GM10266 (cell line): ENCODE measurements around the gene WIPF1.
A peak's percentile ranks its signal among the peaks of the same experiment; 100 is the strongest.

Experiments used
- DNase-seq: peaks from one replicate; pipeline ENCODE4 v3.0.0; 2012; ENCODE audit errors: extremely low spot score
- TF ChIP-seq, protein P1 (sequence below): IDR thresholded peaks from 2 replicates; pipeline ENCODE4 v1.5.1; 2012; ENCODE audit warnings: mild to moderate bottlenecking, low read depth; ENCODE audit not compliant: control insufficient read depth, insufficient read depth; ENCODE audit errors: missing control alignments

WIPF1 gene

DNA sequence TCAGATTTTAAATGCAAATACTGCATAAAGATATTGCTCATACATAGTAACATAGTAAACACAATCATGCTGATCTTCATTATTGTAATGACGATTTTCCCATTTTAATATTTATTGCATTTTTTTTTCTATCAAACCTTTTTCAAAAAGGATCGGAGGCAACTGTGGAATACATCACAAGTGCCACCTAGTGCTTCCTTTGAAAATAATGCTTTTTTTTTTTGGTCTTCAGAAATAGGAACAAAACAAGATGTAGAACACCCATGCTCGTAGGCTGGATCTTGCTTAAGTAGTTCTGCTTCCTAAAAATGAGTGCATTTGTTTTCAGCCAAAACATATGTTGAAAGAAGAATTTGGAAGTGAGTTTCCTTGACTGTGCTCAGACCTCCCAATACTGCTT lies 75.1 kb downstream of the WIPF1 start:
- DNase-seq, result no peak

DNA sequence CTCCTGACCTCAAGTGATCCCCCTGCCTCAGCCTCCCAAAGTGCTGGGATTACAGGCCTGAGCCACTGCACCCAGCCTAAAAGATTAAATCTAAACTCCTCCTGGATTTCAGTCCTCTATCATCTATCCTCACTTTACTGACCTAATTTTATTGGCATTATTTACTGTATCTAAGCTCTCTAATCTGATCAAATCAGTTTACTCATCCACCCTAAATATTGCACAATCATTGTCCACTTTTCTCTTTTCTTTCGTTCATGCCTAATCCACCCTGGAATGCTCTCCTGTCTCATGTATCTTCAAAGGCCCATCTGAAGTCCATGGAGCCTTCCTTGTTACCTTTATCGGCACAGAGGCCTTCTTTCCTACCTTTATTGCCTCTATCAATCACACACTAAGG lies 79.2 kb downstream of the WIPF1 start:
- TF ChIP-seq, protein P1, sequence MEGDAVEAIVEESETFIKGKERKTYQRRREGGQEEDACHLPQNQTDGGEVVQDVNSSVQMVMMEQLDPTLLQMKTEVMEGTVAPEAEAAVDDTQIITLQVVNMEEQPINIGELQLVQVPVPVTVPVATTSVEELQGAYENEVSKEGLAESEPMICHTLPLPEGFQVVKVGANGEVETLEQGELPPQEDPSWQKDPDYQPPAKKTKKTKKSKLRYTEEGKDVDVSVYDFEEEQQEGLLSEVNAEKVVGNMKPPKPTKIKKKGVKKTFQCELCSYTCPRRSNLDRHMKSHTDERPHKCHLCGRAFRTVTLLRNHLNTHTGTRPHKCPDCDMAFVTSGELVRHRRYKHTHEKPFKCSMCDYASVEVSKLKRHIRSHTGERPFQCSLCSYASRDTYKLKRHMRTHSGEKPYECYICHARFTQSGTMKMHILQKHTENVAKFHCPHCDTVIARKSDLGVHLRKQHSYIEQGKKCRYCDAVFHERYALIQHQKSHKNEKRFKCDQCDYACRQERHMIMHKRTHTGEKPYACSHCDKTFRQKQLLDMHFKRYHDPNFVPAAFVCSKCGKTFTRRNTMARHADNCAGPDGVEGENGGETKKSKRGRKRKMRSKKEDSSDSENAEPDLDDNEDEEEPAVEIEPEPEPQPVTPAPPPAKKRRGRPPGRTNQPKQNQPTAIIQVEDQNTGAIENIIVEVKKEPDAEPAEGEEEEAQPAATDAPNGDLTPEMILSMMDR, result no peak
- no peak for DNase-seq

More for the DNA sequence above, 75.1 kb downstream of the WIPF1 start:
- TF ChIP-seq, protein P1, result peak; percentile 13

DNA sequence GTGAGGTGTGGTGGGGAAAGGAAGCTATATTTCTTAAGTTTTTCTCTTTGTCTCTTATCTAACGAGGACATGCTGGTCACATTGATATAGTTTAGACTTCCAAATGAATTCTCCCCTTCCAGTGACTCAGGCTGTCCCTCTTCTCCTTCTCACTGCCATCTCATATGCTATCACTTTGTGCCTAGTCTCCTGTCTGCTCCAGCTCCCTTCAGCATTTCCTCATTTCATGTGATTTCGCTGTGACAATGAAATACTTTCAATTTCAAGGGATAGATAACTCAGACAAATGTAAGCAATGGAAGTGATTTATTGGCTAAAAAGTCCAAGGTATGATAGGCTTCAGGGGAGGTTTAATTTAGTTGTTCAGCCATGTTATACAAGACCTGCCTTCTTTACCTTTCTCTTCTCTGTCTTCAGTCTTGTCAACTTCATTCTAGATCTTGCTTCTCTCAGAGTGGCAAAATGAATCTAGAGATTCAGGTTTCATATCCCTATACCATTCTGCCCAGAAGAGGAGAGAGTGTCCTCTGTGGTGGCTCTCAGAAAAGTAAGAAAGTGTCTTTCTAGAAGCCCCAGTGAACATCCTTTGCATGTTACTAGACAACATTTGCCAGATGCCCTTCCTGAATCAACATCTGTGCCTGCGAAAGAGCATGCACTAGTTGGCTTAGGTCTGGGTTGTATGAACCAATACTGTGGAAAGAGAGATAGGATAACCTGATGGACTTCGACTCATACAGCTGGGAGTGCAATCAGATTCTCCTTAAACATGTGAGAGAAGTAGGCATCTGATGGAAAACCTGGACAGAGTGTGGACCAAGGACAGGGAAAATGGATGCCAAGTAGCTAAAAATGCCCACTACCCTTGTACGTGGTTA lies 80.9 kb downstream of the WIPF1 start:
- TF ChIP-seq, protein P1, result no peak

DNA sequence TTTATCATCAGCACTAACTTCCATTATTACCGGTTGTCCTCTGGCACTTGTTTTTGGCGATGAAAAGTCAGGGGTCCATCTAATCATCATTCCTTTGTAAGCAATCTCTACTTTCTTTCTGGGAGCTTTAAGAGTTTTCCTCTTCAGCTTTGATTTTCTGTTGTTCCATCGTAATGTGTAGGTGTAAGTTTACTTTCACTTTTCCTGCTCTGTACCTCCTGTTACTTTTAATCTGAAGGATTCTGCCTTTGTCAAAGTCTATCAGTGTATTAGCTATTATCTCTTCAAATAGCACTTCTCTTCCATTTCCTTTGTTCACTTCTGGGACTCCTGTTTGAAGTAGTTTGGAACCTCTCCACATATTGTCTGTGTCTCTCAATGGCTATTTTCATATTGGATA lies 85.3 kb downstream of the WIPF1 start:
- TF ChIP-seq, protein P1, result no peak
- DNase-seq, result no peak

More for the DNA sequence above, 80.9 kb downstream of the WIPF1 start:
- DNase-seq, result no peak

DNA sequence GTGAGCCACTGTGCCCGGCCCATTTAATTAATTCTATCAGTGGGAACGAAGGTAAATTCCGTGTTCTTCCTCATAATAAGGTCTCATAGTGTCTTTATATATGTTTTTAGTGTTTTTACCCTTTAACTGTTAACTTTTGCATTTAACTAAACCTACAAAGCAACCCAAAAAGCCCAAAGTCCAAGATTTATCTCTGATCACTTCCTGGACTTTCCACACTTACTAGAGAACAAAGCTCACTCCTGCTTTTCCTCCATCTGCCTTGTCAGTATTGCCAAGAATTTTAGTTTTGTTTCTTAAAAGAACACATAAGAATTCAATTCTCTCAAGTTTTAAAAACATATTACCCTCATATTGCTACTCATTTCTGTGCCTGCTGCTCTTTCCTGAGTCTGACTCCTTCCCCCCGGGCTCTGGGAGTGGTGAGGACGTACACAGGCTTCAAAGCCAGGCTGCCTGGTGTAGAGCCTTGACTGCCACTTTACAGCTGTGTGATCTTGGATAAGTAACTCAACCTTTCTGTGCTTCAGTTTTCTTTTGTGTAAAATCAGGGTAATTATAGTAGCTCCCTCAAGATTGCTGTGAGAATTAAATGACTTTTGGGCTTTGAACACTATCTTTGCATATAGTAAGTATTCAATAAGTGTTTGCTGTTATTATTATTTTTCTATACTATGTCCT lies 85.9 kb downstream of the WIPF1 start:
- TF ChIP-seq, protein P1, result no peak

DNA sequence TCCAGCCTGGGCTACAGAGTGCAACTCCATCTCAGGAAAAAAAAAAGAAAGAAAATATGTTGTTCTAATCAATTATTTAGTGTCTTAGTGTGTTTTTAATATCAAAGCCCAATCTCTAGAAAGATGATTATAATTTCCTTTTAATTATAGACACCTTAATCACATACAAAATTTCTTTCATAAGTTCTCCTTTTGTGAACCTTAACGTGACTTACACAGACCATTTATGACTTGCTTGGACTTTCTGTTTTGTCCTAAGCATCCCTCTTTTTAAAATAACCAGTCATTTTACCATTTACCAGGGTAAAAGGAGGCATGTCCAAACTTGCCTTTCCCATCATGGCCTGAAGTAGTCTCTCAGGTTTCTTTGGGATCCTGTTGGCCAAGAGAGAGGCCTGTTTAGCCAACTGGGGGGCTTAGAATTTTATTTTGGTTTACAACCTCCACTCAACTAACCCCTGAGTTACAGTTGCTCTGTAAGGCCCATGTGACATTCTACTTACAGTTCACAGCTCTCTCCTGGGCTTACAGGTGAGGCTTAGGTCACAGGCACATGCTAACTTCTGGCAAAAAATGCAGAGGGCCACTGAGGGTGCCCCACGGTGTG lies 86.9 kb downstream of the WIPF1 start:
- DNase-seq, result no peak
- TF ChIP-seq, protein P1, result no peak

More for the DNA sequence above, 85.9 kb downstream of the WIPF1 start:
- no peak for DNase-seq
